SU-DHL-6 (cell line): Measurements from ENCODE around the gene CALHM1.

Source experiments
- CTCF ChIP-seq: fragments of 200-600 bp; sonication (generic); IDR thresholded peaks from one replicate; pipeline ENCODE4 v1.5.1; 2017; ENCODE audit warnings: antibody characterized with exemption, mild to moderate bottlenecking, low read length, moderate library complexity; ENCODE audit not compliant: insufficient read depth, poor library complexity, severe bottlenecking
- EZH2phosphoT487 ChIP-seq: fragments of 200-600 bp; sonication (generic), shearing (Covaris generic); conservative IDR thresholded peaks from 2 replicates; pipeline ENCODE4 v1.6.1; 2018; ENCODE audit warnings: mild to moderate bottlenecking, antibody characterized with exemption, low read length, moderate library complexity, mixed read lengths

DNA sequence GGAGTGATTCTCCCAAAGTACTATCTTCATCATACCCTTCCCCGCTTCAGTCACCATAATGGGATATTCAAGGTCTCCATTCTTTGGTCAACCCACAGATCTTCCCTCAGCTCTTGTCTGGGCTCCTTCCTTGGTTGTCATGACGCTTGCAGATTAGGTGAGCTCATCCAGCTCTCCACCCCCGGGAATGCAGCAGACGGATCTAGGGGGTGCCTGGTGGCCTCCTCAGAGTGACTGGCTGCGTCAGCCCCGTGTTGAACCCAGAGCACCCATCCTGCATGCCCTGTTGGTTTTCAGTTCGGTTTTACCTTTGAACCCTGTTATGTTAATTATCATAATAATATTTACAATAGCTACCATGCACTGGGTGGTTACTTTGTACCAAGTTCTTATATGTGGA, 41.2 kb upstream of the CALHM1 start:
- no peak for TF ChIP-seq CTCF
- no peak for TF ChIP-seq EZH2phosphoT487
